Panc1 (cell line): ENCODE measurements around the gene MAP2K7. TPM values are rescaled to one million over a fixed set of nuclear protein-coding genes. Genes with fewer than 3 reads are reported as not detected.

Experiments
- ATAC-seq: fragments of 200-7000 bp; cut with Tn5 transposase; 2 replicates; pipeline ENCODE4 v1.9.1; 2020; ENCODE audit warnings: mild to moderate bottlenecking, moderate library complexity
- BruUV-seq: library from RNA; stranded (reverse); fragments of 400-500 nt; replicated peaks from 2 replicates; lab custom pipeline; 2021; lab: Mats Ljungman, UMichigan
- CTCF ChIA-PET: fragments of 300-600 bp; sonication (Branson Sonifier 250); formaldehyde crosslinking; loops from one replicate; lab custom pipeline; 2022; ENCODE audit warnings: antibody characterized with exemption; lab: Charles Lee
- POLR2A ChIA-PET: fragments of 300-600 bp; sonication (Branson Sonifier 250); formaldehyde crosslinking; loops from one replicate; lab custom pipeline; 2022; ENCODE audit warnings: antibody characterized with exemption; lab: Charles Lee
- DNase-seq: peaks from one replicate; pipeline ENCODE4 v3.0.0-alpha.2; 2010; ENCODE audit warnings: low read depth, low spot score
- H3K27ac ChIP-seq: 2 replicates; pipeline ENCODE4 v1.5.1; 2011; ENCODE audit warnings: mild to moderate bottlenecking, low read length, inconsistent platforms
- H3K27me3 ChIP-seq: fragments of 200-500 bp; sonication (Bioruptor generic); 2 replicates; pipeline ENCODE4 v1.6.0; 2014; ENCODE audit warnings: low read length, inconsistent platforms; ENCODE audit not compliant: control insufficient read depth, insufficient read depth
- H3K36me3 ChIP-seq: fragments of 200-500 bp; sonication (Bioruptor generic); 2 replicates; pipeline ENCODE4 v1.5.1; 2014; ENCODE audit warnings: inconsistent platforms, mild to moderate bottlenecking, low read length, moderate library complexity; ENCODE audit not compliant: control insufficient read depth, insufficient read depth
- H3K4me1 ChIP-seq: 2 replicates; pipeline ENCODE4 v1.5.1; 2011; ENCODE audit warnings: inconsistent platforms, mild to moderate bottlenecking, low read length, moderate library complexity; ENCODE audit not compliant: control insufficient read depth, insufficient read depth
- H3K4me3 ChIP-seq, 2 experiments: 2 replicates each; pipeline ENCODE4 v1.5.1; 2011 to 2012; ENCODE audit warnings: low read depth in 2 of 2, low read length in 2 of 2, mild to moderate bottlenecking in 2 of 2, inconsistent platforms in 1 of 2, moderate library complexity in 1 of 2
- H3K9me3 ChIP-seq: fragments of 200-500 bp; sonication (Bioruptor generic); 2 replicates; pipeline ENCODE4 v1.5.1; 2014; ENCODE audit warnings: low read depth, mild to moderate bottlenecking, inconsistent platforms, low read length, moderate library complexity; ENCODE audit not compliant: control insufficient read depth, insufficient read depth
- CTCF ChIP-seq: fragments of 450-650 bp; IDR thresholded peaks from 2 replicates; pipeline ENCODE4 v1.5.1; 2017; ENCODE audit warnings: mild to moderate bottlenecking
- POLR2AphosphoS5 ChIP-seq: IDR thresholded peaks from 2 replicates; pipeline ENCODE4 v1.6.1; 2012; ENCODE audit warnings: mild to moderate bottlenecking, low read depth, low read length, moderate library complexity
- REST ChIP-seq, 2 experiments: IDR thresholded peaks; 2 replicates each; pipeline ENCODE4 v1.6.1; 2011 to 2012; ENCODE audit warnings: low read depth in 2 of 2, control low read depth in 1 of 2, low read length in 1 of 2, mild to moderate bottlenecking in 1 of 2, moderate library complexity in 1 of 2; ENCODE audit not compliant: insufficient read depth in 1 of 2
- SIN3A ChIP-seq: IDR thresholded peaks from 2 replicates; pipeline ENCODE4 v1.6.1; 2012; ENCODE audit warnings: low read depth, mild to moderate bottlenecking, low read length, moderate library complexity, borderline replicate concordance; ENCODE audit not compliant: insufficient read depth
- TCF7L2 ChIP-seq: IDR thresholded peaks from 2 replicates; pipeline ENCODE4 v1.6.1; 2011; ENCODE audit warnings: mild to moderate bottlenecking, low read depth, low read length, inconsistent platforms
- in situ Hi-C: cut with HindIII; loops from 2 replicates; pipeline ENCODE4 v1.10.0; 2016; ENCODE audit warnings: low sequenced_read_pairs, low pct_unique_long_range_greater_than_20kb
- intact Hi-C: fragments of 100-400 bp; cut with micrococcal nuclease; formaldehyde crosslinking; loops from one replicate; pipeline ENCODE4 v1.10.0; 2022; ENCODE audit not compliant: unreplicated experiment
- total RNA-seq: library from RNA; stranded (reverse); gene quantifications from one replicate; pipeline ENCODE4 v1.2.1, GENCODE V29; 2021; ENCODE audit not compliant: unreplicated experiment

The MAP2K7 gene
- total RNA-seq, 1 experiment from 2014 or later, result 32.9 TPM

- Histone ChIP-seq H3K4me3 (no peak overlapping the region), H3K9me3 (no peaks in the 10 kb centered on the region), H3K4me1 (no peaks in the 10 kb centered on the region; the same call in 1 of the 2 replicates), H3K36me3 (no peaks in the 10 kb centered on the region), H3K27ac (no peak overlapping the region), H3K27me3 (no peaks in the 10 kb centered on the region)
- TF ChIP-seq SIN3A, result no peak
- TF ChIP-seq CTCF, result no peak
- TF ChIP-seq POLR2AphosphoS5, result no peak
- no peak for TF ChIP-seq REST (IDR thresholded peaks at IDR 0.05; ENCODE audit: insufficient read depth in 1 of 2, low read depth in 2 of 2, low read length in 1 of 2)
- TF ChIP-seq TCF7L2, result no peak
- in situ Hi-C loops, result no loop called here
- ChIA-PET CTCF (interaction anchor here (0.6 kb wide), 1 partner anchor 286 kb away, joined by 10 read pairs; no protein-coding TSS in a partner anchor), POLR2A (no interaction called here)
- intact Hi-C loops, result no loop called here
- no TSS peak for BruUV-seq
- DNase-seq (no peak), ATAC-seq (no peak)
Observed at GRCh38 chr19:7897292-7897691, 6.4 kb upstream of the MAP2K7 start.

GRCh38 chr19:7898967-7899366, 4.7 kb upstream of the MAP2K7 start:
- ATAC-seq (no peak), DNase-seq (no peak)
- Histone ChIP-seq H3K9me3 (no peaks in the 10 kb centered on the region), H3K4me1 (no peaks in the 10 kb centered on the region; the same call in 1 of the 2 replicates), H3K4me3 (no peak overlapping the region), H3K27me3 (no peaks in the 10 kb centered on the region), H3K27ac (no peak overlapping the region), H3K36me3 (no peaks in the 10 kb centered on the region; the same call in 1 of the 2 replicates)
- no TSS peak for BruUV-seq
- CTCF ChIA-PET, result no interaction called here
- intact Hi-C loops (no loop called here), in situ Hi-C loops (no loop called here)
- POLR2A ChIA-PET, result no interaction called here
- TF ChIP-seq TCF7L2 (no peak), POLR2AphosphoS5 (no peak), CTCF (no peak), REST (IDR thresholded peaks at IDR 0.05; ENCODE audit: insufficient read depth in 1 of 2, low read depth in 2 of 2, low read length in 1 of 2) (no peak), SIN3A (no peak)
